Neural cell (in vitro differentiated cells): ENCODE results near the gene ACBD5. TPM values are rescaled to one million over a fixed set of nuclear protein-coding genes. Genes with fewer than 3 reads are reported as not detected.

Experiments used
- H2AFZ ChIP-seq: fragments of 200-600, 300-800 bp; sonication (generic), shearing (Covaris generic); 2 replicates; pipeline ENCODE4 v1.6.0; 2014; ENCODE audit warnings: low read depth, mild to moderate bottlenecking, antibody characterized with exemption, low read length, moderate library complexity
- H3F3A ChIP-seq: fragments of 200-600 bp; shearing (Covaris generic); 2 replicates; pipeline ENCODE4 v1.6.1; 2016; ENCODE audit warnings: mild to moderate bottlenecking, moderate library complexity, mixed read lengths, antibody characterized with exemption, low read length; ENCODE audit not compliant: insufficient read depth, poor library complexity, severe bottlenecking
- H3K27ac ChIP-seq: fragments of 200-600, 300-800 bp; sonication (generic), shearing (Covaris generic); 2 replicates; pipeline ENCODE4 v1.5.1; 2014; ENCODE audit warnings: mild to moderate bottlenecking, low read length, moderate library complexity
- H3K27me3 ChIP-seq: fragments of 300-800, 200-600 bp; sonication (generic), shearing (Covaris generic); 2 replicates; pipeline ENCODE4 v1.6.0; 2014; ENCODE audit warnings: mild to moderate bottlenecking, low read depth, low read length, moderate library complexity; ENCODE audit not compliant: insufficient read depth
- H3K36me3 ChIP-seq: fragments of 300-800, 200-600 bp; sonication (generic), shearing (Covaris generic); 2 replicates; pipeline ENCODE4 v1.5.1; 2014; ENCODE audit warnings: mild to moderate bottlenecking, antibody characterized with exemption, low read length, moderate library complexity; ENCODE audit not compliant: insufficient read depth
- H3K4me2 ChIP-seq: fragments of 300-800, 200-600 bp; sonication (generic), shearing (Covaris generic); 2 replicates; pipeline ENCODE4 v1.6.0; 2014; ENCODE audit warnings: mild to moderate bottlenecking, low read length
- H3K4me3 ChIP-seq: fragments of 300-800, 200-600 bp; sonication (generic), shearing (Covaris generic); 2 replicates; pipeline ENCODE4 v1.5.1; 2014; ENCODE audit warnings: mild to moderate bottlenecking, low read length, moderate library complexity
- H3K79me2 ChIP-seq: fragments of 200-600 bp; shearing (Covaris generic); replicated peaks from 2 replicates; pipeline ENCODE4 v1.6.0; 2014; ENCODE audit warnings: mild to moderate bottlenecking, low read length, moderate library complexity; ENCODE audit not compliant: insufficient read depth
- H3K9ac ChIP-seq: fragments of 300-800, 200-600 bp; sonication (generic), shearing (Covaris generic); 2 replicates; pipeline ENCODE4 v1.6.1; 2016; ENCODE audit warnings: mild to moderate bottlenecking, low read length, mixed read lengths
- H3K9me2 ChIP-seq: fragments of 200-600 bp; shearing (Covaris generic); 2 replicates; pipeline ENCODE4 v1.6.1; 2016; ENCODE audit warnings: mild to moderate bottlenecking, low read length, mixed read lengths; ENCODE audit not compliant: insufficient read depth
- H3K9me3 ChIP-seq: fragments of 200-600, 300-800 bp; sonication (generic), shearing (Covaris generic); 2 replicates; pipeline ENCODE4 v1.6.1; 2016; ENCODE audit warnings: mild to moderate bottlenecking, mixed run types, low read length, moderate library complexity, mixed read lengths
- H4K20me1 ChIP-seq: fragments of 200-600 bp; shearing (Covaris generic); 2 replicates; pipeline ENCODE4 v1.6.1; 2016; ENCODE audit warnings: mild to moderate bottlenecking, mixed run types; ENCODE audit not compliant: insufficient read depth
- CTCF ChIP-seq: fragments of 450-650 bp; IDR thresholded peaks from 2 replicates; pipeline ENCODE4 v1.5.1; 2014; ENCODE audit warnings: antibody characterized with exemption, mild to moderate bottlenecking, moderate library complexity; ENCODE audit not compliant: poor library complexity, severe bottlenecking
- EP300 ChIP-seq: fragments of 450-650 bp; conservative IDR thresholded peaks from 2 replicates; pipeline ENCODE4 v1.6.1; 2014; ENCODE audit warnings: antibody characterized with exemption, mild to moderate bottlenecking, moderate library complexity; ENCODE audit not compliant: poor library complexity, severe bottlenecking
- EZH2 ChIP-seq: fragments of 200-600, 300-800 bp; shearing (Covaris generic), sonication (generic); IDR thresholded peaks from 2 replicates; pipeline ENCODE4 v1.6.1; 2014; ENCODE audit warnings: antibody characterized with exemption, low read length, borderline replicate concordance, mild to moderate bottlenecking; ENCODE audit not compliant: insufficient read depth, poor library complexity, severe bottlenecking
- MXI1 ChIP-seq: fragments of 450-650 bp; conservative IDR thresholded peaks from 2 replicates; pipeline ENCODE4 v1.6.1; 2014; ENCODE audit warnings: antibody characterized with exemption, mild to moderate bottlenecking; ENCODE audit not compliant: poor library complexity, severe bottlenecking
- POLR2AphosphoS5 ChIP-seq: IDR thresholded peaks from 2 replicates; pipeline ENCODE4 v1.6.1; 2012
- RAD21 ChIP-seq: fragments of 450-650 bp; conservative IDR thresholded peaks from 2 replicates; pipeline ENCODE4 v1.6.1; 2014; ENCODE audit warnings: antibody characterized with exemption, mild to moderate bottlenecking, moderate library complexity
- REST ChIP-seq: IDR thresholded peaks from 2 replicates; pipeline ENCODE4 v1.6.1; 2012; ENCODE audit warnings: borderline replicate concordance
- SMC3 ChIP-seq: fragments of 450-650 bp; conservative IDR thresholded peaks from 2 replicates; pipeline ENCODE4 v1.6.1; 2014; ENCODE audit warnings: antibody characterized with exemption, mild to moderate bottlenecking, moderate library complexity; ENCODE audit not compliant: poor library complexity
- TAF1 ChIP-seq: IDR thresholded peaks from 2 replicates; pipeline ENCODE4 v1.6.1; 2012; ENCODE audit warnings: low read depth
- polyA plus RNA-seq: library from polyadenylated mRNA; depleted of rRNA; stranded (reverse); fragments of >200 nt; gene quantifications from 2 replicates; pipeline ENCODE4 v1.2.3, GENCODE V29; 2014

The ACBD5 gene
- polyA plus RNA-seq, 1 donor from 2014 or later: 44.8 TPM

GRCh38 chr10:27190508-27190907 lies 50.1 kb downstream of the ACBD5 start:
- no peak overlapping the region for H2AFZ ChIP-seq
- no peaks in the 10 kb centered on the region for H3K9me2 ChIP-seq
- no peak overlapping the region for H3K9ac ChIP-seq
- no peaks in the 10 kb centered on the region for H3K36me3 ChIP-seq
- H3F3A ChIP-seq: no peaks in the 10 kb centered on the region
- no peak overlapping the region for H3K27ac ChIP-seq
- TF ChIP-seq EP300 (no peak), REST (no peak), EZH2 (no peak), TAF1 (no peak), MXI1 (no peak), CTCF (no peak), POLR2AphosphoS5 (no peak), SMC3 (no peak), RAD21 (no peak)
- no peaks in the 10 kb centered on the region for H3K9me3 ChIP-seq
- H3K4me2 ChIP-seq: no peak overlapping the region
- no peak overlapping the region for H3K4me3 ChIP-seq
- no peaks in the 10 kb centered on the region for H3K27me3 ChIP-seq
- H4K20me1 ChIP-seq: no peaks in the 10 kb centered on the region
- H3K79me2 ChIP-seq: no peaks in the 10 kb centered on the region

- no peaks in the 10 kb centered on the region for H3K36me3 ChIP-seq
- no peak overlapping the region for H3K4me3 ChIP-seq
- H3K9me2 ChIP-seq: no peaks in the 10 kb centered on the region
- H3K9me3 ChIP-seq: no peaks in the 10 kb centered on the region
- H3K27ac ChIP-seq: no peak overlapping the region
- H3F3A ChIP-seq: no peaks in the 10 kb centered on the region
- no peak overlapping the region for H3K9ac ChIP-seq
- no peaks in the 10 kb centered on the region for H3K27me3 ChIP-seq
- TF ChIP-seq SMC3 (no peak), REST (no peak), RAD21 (no peak)
- no peaks in the 10 kb centered on the region for H4K20me1 ChIP-seq
- no peak overlapping the region for H3K4me2 ChIP-seq
- H2AFZ ChIP-seq: no peak overlapping the region
- no peaks in the 10 kb centered on the region for H3K79me2 ChIP-seq
Measured at GRCh38 chr10:27188897-27189296, 51.7 kb downstream of the ACBD5 start.
